RWPE1 (cell line): ENCODE results near the gene PINK1.
"Not testable (repeated sequence)": the region's sequence is repeated elsewhere in the genome, so short reads cannot be mapped to it uniquely, and the experiment has no call there.

Source experiments
- CTCF ChIA-PET: fragments of 350-600 bp; sonication (Branson Sonifier 250); formaldehyde crosslinking; extraction: SDS; loops from one replicate; lab custom pipeline; 2021; lab: Yijun Ruan, JAX
- POLR2A ChIA-PET: fragments of 400-600 bp; formaldehyde crosslinking; extraction: SDS; loops from one replicate; lab custom pipeline; 2020; ENCODE audit warnings: antibody characterized with exemption; ENCODE audit not compliant: low non-redundant PET; lab: Yijun Ruan, JAX
- DNase-seq: peaks from one replicate; pipeline ENCODE4 v3.0.0; 2012; ENCODE audit warnings: low spot score
- H3K27ac ChIP-seq: fragments of 450-650 bp; 2 replicates; pipeline ENCODE4 v1.5.1; 2017
- TF ChIP-seq, protein P1 (sequence below): fragments of 450-650 bp; conservative IDR thresholded peaks from 2 replicates; pipeline ENCODE4 v1.5.1; 2017; ENCODE audit warnings: low read depth, mild to moderate bottlenecking

The PINK1 gene

GRCh38 chr1:20600156-20600555 is 33.1 kb upstream of the PINK1 start:
- no peak overlapping the region for H3K27ac ChIP-seq
- CTCF ChIA-PET = no interaction called here
- POLR2A ChIA-PET = no interaction called here
- no peak for DNase-seq
- TF ChIP-seq, protein P1, sequence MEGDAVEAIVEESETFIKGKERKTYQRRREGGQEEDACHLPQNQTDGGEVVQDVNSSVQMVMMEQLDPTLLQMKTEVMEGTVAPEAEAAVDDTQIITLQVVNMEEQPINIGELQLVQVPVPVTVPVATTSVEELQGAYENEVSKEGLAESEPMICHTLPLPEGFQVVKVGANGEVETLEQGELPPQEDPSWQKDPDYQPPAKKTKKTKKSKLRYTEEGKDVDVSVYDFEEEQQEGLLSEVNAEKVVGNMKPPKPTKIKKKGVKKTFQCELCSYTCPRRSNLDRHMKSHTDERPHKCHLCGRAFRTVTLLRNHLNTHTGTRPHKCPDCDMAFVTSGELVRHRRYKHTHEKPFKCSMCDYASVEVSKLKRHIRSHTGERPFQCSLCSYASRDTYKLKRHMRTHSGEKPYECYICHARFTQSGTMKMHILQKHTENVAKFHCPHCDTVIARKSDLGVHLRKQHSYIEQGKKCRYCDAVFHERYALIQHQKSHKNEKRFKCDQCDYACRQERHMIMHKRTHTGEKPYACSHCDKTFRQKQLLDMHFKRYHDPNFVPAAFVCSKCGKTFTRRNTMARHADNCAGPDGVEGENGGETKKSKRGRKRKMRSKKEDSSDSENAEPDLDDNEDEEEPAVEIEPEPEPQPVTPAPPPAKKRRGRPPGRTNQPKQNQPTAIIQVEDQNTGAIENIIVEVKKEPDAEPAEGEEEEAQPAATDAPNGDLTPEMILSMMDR = no peak

- CTCF ChIA-PET = interaction anchor here (0.5 kb wide), 1 partner anchor 689 kb away, joined by 3 read pairs; no protein-coding TSS in a partner anchor
- POLR2A ChIA-PET = interaction anchor here (0.5 kb wide), 1 partner anchor 11 kb away, joined by 7 read pairs; no protein-coding TSS in a partner anchor
- TF ChIP-seq, protein P1 = no peak
- H3K27ac ChIP-seq = no peak overlapping the region
- no peak for DNase-seq
Observed at GRCh38 chr1:20601129-20601825, 32.0 kb upstream of the PINK1 start.

GRCh38 chr1:20602851-20603450 is 30.3 kb upstream of the PINK1 start:
- TF ChIP-seq, protein P1 = no peak
- CTCF ChIA-PET = no interaction called here
- DNase-seq = no peak
- no peak overlapping the region for H3K27ac ChIP-seq
- POLR2A ChIA-PET = no interaction called here

- ChIA-PET POLR2A (no interaction called here), CTCF (no interaction called here)
- TF ChIP-seq, protein P1 = no peak
- peak; percentile 68 for DNase-seq
- H3K27ac ChIP-seq = peak overlapping the region; percentile 43; the same call in 1 of the 2 replicates
Observed at GRCh38 chr1:20603504-20604464, 29.5 kb upstream of the PINK1 start.

- no peak for DNase-seq
- TF ChIP-seq, protein P1 = no peak
- peak overlapping the region; percentile 43; the same call in 1 of the 2 replicates for H3K27ac ChIP-seq
- CTCF ChIA-PET = no interaction called here
- POLR2A ChIA-PET = no interaction called here
Observed at GRCh38 chr1:20604678-20605077, 28.6 kb upstream of the PINK1 start.

- CTCF ChIA-PET = interaction anchor here (0.7 kb wide), 1 partner anchor 17 kb away, joined by 4 read pairs; no protein-coding TSS in a partner anchor
- POLR2A ChIA-PET, DNase-seq: not testable (repeated sequence)
Observed at GRCh38 chr1:20606801-20607570, 26.3 kb upstream of the PINK1 start.

More at GRCh38 chr1:20606801-20607570, 26.3 kb upstream of the PINK1 start:
- not testable (repeated sequence) for H3K27ac ChIP-seq
